GM12878 (cell line): Measurements from ENCODE around the gene KIFC1. TPM values are rescaled to one million over a fixed set of nuclear protein-coding genes. Genes with fewer than 3 reads are reported as not detected.
A peak's percentile ranks its signal among the peaks of the same experiment; 100 is the strongest.

Experiments
- ATAC-seq: fragments of 200-7000 bp; cut with Tn5 transposase; 3 replicates; pipeline ENCODE4 v1.9.1; 2020; ENCODE audit warnings: mild to moderate bottlenecking, moderate library complexity
- BruUV-seq: library from RNA; stranded (reverse); fragments of 400-500 nt; replicated peaks from 2 replicates; lab custom pipeline; 2021; lab: Mats Ljungman, UMichigan
- CTCF ChIA-PET: fragments of 300-600 bp; sonication (Branson Sonifier 250); formaldehyde crosslinking; extraction: SDS; loops from one replicate; lab custom pipeline; 2021; ENCODE audit warnings: inconsistent platforms; lab: Yijun Ruan, JAX
- POLR2A ChIA-PET: fragments of 350-600 bp; formaldehyde crosslinking; extraction: SDS; loops from one replicate; lab custom pipeline; 2021; ENCODE audit warnings: inconsistent platforms; lab: Charles Lee
- RAD21 ChIA-PET: fragments of 300-600 bp; sonication (Branson Sonifier 250); formaldehyde crosslinking; loops from one replicate; lab custom pipeline; 2023; ENCODE audit warnings: antibody characterized with exemption; ENCODE audit not compliant: unreplicated experiment; lab: Charles Lee
- SMC1A ChIA-PET: fragments of 300-600 bp; sonication (Branson Sonifier 250); formaldehyde crosslinking; loops from one replicate; lab custom pipeline; 2023; ENCODE audit not compliant: unreplicated experiment, uncharacterized antibody; lab: Charles Lee
- DNase-seq: peaks from one replicate; pipeline ENCODE4 v3.0.0-alpha.2; 2011; ENCODE audit warnings: low read depth, low spot score
- FAIRE-seq: peaks from 3 replicates; lab custom pipeline; 2011; peaks lifted over from hg19 to GRCh38; lab: Jason Lieb, UNC
- H2AFZ ChIP-seq: 2 replicates; pipeline ENCODE4 v1.6.0; 2011; ENCODE audit warnings: low read depth, low read length, control low read depth; ENCODE audit not compliant: control insufficient read depth
- H3K27ac ChIP-seq: 2 replicates; pipeline ENCODE4 v1.5.1; 2011; ENCODE audit warnings: control low read depth; ENCODE audit not compliant: control insufficient read depth, insufficient read depth
- H3K27me3 ChIP-seq, 2 experiments: replicated peaks in 1 of 2; 2 replicates each; pipeline versions ENCODE4 v1.6.0 to v1.6.1; 2011; ENCODE audit warnings: low read length in 1 of 2; ENCODE audit not compliant: control insufficient read depth in 2 of 2, insufficient read depth in 2 of 2
- H3K36me3 ChIP-seq, 2 experiments: 2 replicates each; pipeline ENCODE4 v1.5.1; 2011; ENCODE audit warnings: low read length in 1 of 2; ENCODE audit not compliant: control insufficient read depth in 2 of 2, insufficient read depth in 2 of 2
- H3K4me1 ChIP-seq: 2 replicates; pipeline ENCODE4 v1.6.1; 2011; ENCODE audit warnings: mild to moderate bottlenecking, low read length, moderate library complexity, mixed read lengths; ENCODE audit not compliant: control insufficient read depth, insufficient read depth
- H3K4me2 ChIP-seq: 2 replicates; pipeline ENCODE4 v1.6.0; 2011; ENCODE audit warnings: control low read depth; ENCODE audit not compliant: control insufficient read depth, insufficient read depth
- H3K4me3 ChIP-seq: fragments of 200-600 bp; sonication (generic); 2 replicates; pipeline ENCODE4 v1.5.1; 2016
- H3K79me2 ChIP-seq: 2 replicates; pipeline ENCODE4 v1.6.0; 2011; ENCODE audit warnings: low read length; ENCODE audit not compliant: control insufficient read depth, insufficient read depth
- H3K9ac ChIP-seq: 2 replicates; pipeline ENCODE4 v1.8.0; 2011; ENCODE audit warnings: low read length, control low read depth, mixed read lengths; ENCODE audit not compliant: control insufficient read depth, insufficient read depth
- H3K9me3 ChIP-seq: replicated peaks from 3 replicates; pipeline ENCODE4 v1.5.1; 2011; ENCODE audit warnings: mild to moderate bottlenecking, low read length; ENCODE audit not compliant: control insufficient read depth, insufficient read depth
- H4K20me1 ChIP-seq: 2 replicates; pipeline ENCODE4 v1.6.0; 2011; ENCODE audit not compliant: control insufficient read depth, insufficient read depth
- FOXM1 ChIP-seq: IDR thresholded peaks from 2 replicates; pipeline ENCODE4 v1.6.1; 2012; ENCODE audit warnings: low read depth, mild to moderate bottlenecking, inconsistent platforms, low read length, moderate library complexity
- MYB ChIP-seq: fragments of 150-350 bp; IDR thresholded peaks from 2 replicates; pipeline ENCODE4 v1.6.1; 2014; ENCODE audit warnings: mild to moderate bottlenecking, low read depth, low read length, borderline replicate concordance
- NR2F1 ChIP-seq: fragments of 450-650 bp; conservative IDR thresholded peaks from 2 replicates; pipeline ENCODE4 v1.6.1; 2017; ENCODE audit warnings: mild to moderate bottlenecking
- SKIL ChIP-seq: fragments of 450-650 bp; IDR thresholded peaks from 2 replicates; pipeline ENCODE4 v1.6.1; 2017; ENCODE audit warnings: mild to moderate bottlenecking, low read depth, inconsistent platforms; ENCODE audit not compliant: poor library complexity, severe bottlenecking
- WGBS: methylation state at CpG from one replicate; pipeline ENCODE4 v1.1.6; 2016; ENCODE audit warnings: low lambda C conversion rate; ENCODE audit not compliant: insufficient replicate concordance, insufficient coverage; ENCODE audit errors: missing lambda C conversion rate; 5-methylcytosine and 5-hydroxymethylcytosine counted together
- in situ Hi-C: fragments of 300-500 bp; cut with MboI; formaldehyde crosslinking; loops from 9 replicates; pipeline ENCODE4 v1.14.3; 2018; ENCODE audit warnings: mixed read lengths
- intact Hi-C: fragments of 100-400 bp; cut with micrococcal nuclease; formaldehyde crosslinking; loops from one replicate; pipeline ENCODE4 v1.14.2; 2022; ENCODE audit not compliant: unreplicated experiment
- polyA plus RNA-seq, 11 experiments: library from polyadenylated mRNA; depleted of rRNA in 4 of 11; unstranded in 6 of 11; stranded (reverse) in 5 of 11; fragments of >200 nt; fragmentation: Nextera tagmentation in 4 of 11; fragmentation: Illumina TruSeq in 1 of 11; extraction: Ambion mirVana in 4 of 11; extraction: Trizol in 1 of 11; gene quantifications; 1 replicate in 1 of 11; 2 replicates in 10 of 11; pipeline versions ENCODE4 v1.2.1 to v1.2.3, GENCODE V29; 2011 to 2016; ENCODE audit warnings: inconsistent platforms in 2 of 11, missing spikeins in 2 of 11, low read depth in 1 of 11
- total RNA-seq, 4 experiments: library from RNA; depleted of rRNA in 3 of 4; stranded (reverse); fragments of >200 nt in 3 of 4; fragmentation: Illumina TruSeq in 1 of 4; extraction: Trizol in 1 of 4; gene quantifications; 2 replicates each; pipeline versions ENCODE4 v1.2.1 to v1.2.3, GENCODE V29; 2013 to 2021

KIFC1 gene
- total and polyA plus RNA-seq, 10 of the 15 experiments (the other 5 are each of a cell fraction or from before 2014, with no cell fraction given): 1.8 to 87.4 (median 54.4) TPM

- no peak for TF ChIP-seq FOXM1
Measured at GRCh38 chr6:33414592-33415271, 23.1 kb downstream of the KIFC1 start (continued).

- ATAC-seq (no peak), DNase-seq (no peak), FAIRE-seq (no peak)
- Histone ChIP-seq H3K36me3 (peaks cover 0 to 4% of the 10 kb centered on the region in 2 experiments; a peak in 2 of 4 replicates), H3K79me2 (peaks cover 32% of the 10 kb centered on the region), H3K9me3 (no peaks in the 10 kb centered on the region), H3K27me3 (no peaks in the 10 kb centered on the region), H3K4me3 (peak overlapping the region; percentile 98), H4K20me1 (no peaks in the 10 kb centered on the region; the same call in 1 of the 2 replicates), H3K27ac (peak overlapping the region; percentile 91), H2AFZ (no peak overlapping the region), H3K4me2 (peak overlapping the region; percentile 83)
- BruUV-seq: no TSS peak
- in situ Hi-C loops (no loop called here), intact Hi-C loops (loop anchor here (5.0 kb wide), 1 partner anchor 99 kb away; the partner anchor contains the start of gene ZBTB22)
- ChIA-PET RAD21 (interaction anchor here (1.7 to 1.8 kb wide), 2 partner anchors 10 to 164 kb away, joined by 6 to 11 read pairs; partner anchors contain the start of gene BAK1), SMC1A (interaction anchor here (0.7 to 2.2 kb wide), 2 partner anchors 15 to 98 kb away, joined by 3 to 6 read pairs; no protein-coding TSS in a partner anchor), POLR2A (interaction anchor here (0.5 to 2.7 kb wide), 5 partner anchors 10 to 152 kb away, joined by 3 to 14 read pairs (median 3); no protein-coding TSS in a partner anchor), CTCF (interaction anchor here (1.3 to 5.3 kb wide), 4 partner anchors 10 to 25 kb away, joined by 3 to 25 read pairs (median 6); no protein-coding TSS in a partner anchor)
- 5% methylated on average over 9 of the region's 9 CpGs for WGBS
- peak; percentile 38; the same call in 1 of the 2 replicates for TF ChIP-seq NR2F1
- no peak for TF ChIP-seq SKIL
- no peak for TF ChIP-seq MYB
- TF ChIP-seq, all 136 proteins: peak for 1
- Histone ChIP-seq H3K4me1 (peaks cover 30% of the 10 kb centered on the region), H3K9ac (peak overlapping the region; percentile 91)
Measured at GRCh38 chr6:33415831-33416230, 24.2 kb downstream of the KIFC1 start.
